Measurements from ENCODE around the gene CLIP4.

CLIP4 gene

DNA sequence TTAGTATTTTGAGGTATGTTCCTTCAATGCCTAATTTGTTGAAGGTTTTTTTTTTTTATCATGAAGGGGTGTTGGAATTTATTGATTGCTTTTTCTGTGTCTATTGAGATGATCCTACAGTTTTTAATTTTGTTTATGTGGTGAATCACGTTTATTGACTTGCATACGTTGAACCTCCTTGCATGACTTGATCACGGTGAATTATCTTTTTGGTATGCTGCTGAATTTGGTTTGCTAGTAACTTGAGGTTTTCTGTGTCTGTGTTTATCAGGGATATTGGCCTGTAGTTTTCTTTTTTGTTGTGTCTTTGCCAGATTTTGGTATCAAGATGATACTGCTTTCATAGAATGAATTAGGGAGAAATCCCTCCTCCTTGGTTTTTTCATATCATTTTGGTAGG lies 23.9 kb downstream of the CLIP4 start:
- DNase-seq, result no peak

DNA sequence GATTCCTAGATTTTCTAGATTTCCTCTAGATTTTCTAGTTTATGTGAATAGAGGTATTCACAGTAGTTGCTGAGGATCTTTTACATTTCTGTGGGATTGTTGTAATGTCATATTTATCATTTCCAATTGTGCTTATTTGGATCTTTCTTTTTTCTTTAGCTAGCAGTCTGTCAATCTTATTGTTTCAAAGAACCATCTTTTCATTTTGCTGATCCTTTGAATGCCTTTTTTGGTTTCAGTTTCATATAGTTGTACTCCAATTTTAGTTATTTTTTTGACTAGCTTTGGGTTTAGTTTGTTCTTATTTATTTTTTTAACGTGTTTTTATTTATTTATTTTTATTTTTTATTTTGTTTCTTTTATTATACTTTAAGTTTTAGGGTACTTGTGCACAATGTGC lies 24.5 kb downstream of the CLIP4 start:
- DNase-seq, result no peak

DNA sequence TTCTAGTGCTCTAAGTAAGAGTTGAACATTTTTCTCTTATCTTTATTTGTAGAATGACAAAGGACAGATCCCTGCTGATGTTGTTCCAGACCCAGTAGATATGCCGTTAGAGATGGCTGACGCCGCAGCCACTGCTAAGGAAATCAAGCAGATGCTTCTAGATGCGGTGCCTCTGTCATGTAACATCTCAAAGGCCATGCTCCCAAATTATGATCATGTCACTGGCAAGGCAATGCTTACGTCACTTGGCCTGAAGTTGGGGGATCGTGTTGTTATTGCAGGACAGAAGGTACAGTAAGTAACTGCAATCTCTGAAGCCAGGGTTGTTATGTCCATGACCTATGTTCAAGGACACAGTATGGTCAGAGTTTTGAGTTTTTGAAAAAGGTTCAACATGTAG lies 28.4 kb downstream of the CLIP4 start:
- DNase-seq, result no peak

DNA sequence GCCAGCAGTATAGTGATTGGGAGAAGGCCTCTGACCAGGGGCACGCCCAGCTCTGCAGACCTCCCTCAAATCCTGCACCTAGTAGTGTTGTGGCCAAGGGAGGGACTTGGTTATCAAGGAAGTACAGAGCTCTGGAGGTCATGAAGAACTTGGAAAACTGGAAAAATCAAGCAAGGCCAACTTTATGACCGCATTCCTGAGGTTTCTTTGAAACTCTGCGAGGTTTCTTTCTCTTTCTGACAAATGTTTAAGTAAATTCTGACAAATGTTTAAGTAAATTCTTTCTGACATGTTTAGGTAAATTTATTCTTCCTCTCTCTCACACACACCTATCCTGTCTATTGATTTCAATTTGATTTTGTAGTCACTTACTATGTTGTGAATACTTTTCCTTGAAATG lies 31.0 kb downstream of the CLIP4 start:
- DNase-seq, result no peak

DNA sequence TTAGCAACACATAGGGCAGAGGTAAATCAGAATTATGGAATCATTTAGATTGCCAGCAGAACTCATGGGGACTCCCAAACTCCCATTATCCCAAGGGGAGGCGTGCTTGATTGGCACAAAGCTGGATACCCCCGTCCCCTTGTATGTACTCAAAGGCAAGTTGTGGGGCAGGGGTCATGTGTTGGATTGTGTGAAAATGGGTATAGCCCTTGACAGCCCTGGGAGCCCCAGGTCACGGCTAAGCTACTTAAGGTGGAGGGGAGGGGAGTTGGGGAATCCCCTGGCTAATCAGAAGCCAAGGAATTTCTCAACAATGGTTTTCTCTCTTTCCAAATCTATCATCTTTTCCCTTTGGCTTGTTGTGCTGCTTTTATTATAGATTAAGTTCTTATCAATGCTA lies 32.7 kb downstream of the CLIP4 start:
- no peak for DNase-seq

DNA sequence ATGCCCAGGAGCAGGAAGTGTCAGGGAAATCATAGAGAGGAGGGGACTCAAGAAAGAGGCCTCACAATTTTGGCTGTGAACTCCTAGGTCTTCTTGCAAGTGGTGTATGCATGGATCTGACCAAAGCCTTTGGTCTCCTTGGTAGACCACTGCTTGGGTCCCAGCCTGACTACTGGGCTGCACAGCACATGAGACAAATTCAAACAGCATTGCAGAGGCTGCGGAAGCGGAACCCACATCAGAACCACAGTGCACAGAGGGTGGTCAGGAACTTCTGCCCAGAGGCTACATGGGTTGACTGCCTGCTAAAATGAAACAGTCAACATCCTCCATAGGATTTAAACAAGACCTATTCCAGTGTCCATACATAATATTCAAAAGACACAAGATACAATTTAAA lies 39.4 kb downstream of the CLIP4 start:
- DNase-seq, result no peak

DNA sequence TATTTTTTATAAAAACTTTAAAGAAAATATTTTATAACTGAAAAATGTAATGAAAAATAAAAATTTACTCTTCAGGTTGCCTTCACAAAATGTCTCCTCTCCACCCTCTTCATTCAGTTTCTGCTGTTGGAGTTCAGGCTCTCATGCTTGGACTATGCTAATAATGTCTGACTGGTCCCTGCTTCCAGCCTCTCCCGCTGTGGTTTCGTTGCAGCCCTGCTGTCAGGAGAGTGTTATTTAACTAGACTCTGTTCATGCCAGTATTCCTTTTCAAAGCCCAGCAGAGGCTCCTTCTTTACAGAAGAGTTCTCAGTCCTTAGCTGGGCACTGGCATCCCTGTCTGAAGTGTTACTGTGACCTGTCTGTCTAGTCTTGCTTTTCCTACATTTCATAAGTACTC lies 40.4 kb downstream of the CLIP4 start:
- no peak for DNase-seq

DNA sequence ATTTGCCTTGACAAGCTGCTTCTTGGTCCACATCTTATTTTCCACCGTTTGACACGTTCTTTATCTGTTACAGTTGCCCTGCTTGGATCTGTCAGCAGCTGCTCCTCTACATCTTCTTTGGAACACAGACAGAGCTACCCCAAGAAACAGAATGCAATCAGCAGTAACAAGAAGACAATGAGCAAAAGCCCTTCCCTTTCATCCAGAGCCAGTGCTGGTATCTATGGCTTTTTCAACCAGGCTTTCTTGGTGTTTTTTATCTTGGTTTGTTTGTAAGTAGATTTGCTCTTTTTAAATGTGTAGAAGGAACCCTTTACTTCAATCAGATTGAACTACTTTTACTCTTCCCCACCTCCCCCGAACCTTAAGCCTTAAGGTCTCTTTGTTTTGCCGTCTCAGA lies 41.9 kb downstream of the CLIP4 start:
- DNase-seq, result no peak

DNA sequence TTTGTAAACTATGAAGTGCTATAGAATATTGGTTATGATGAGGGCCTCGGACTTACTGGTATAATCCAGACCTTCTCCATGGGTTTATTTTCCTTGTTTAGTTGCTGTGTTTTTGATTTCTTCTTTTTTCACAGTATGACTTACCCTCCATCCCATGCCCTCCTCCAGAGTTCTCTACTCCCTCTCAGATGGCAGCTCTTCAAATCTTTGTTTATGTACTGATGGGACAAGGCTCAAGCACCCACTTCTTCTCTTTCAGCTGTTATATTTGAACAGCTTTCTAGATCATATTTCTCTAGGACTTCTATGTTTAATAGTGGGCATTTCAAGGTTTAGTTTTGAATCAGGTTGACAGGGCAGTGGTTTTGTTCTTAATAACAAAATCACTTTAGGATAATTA lies 43.9 kb downstream of the CLIP4 start:
- DNase-seq, result no peak

DNA sequence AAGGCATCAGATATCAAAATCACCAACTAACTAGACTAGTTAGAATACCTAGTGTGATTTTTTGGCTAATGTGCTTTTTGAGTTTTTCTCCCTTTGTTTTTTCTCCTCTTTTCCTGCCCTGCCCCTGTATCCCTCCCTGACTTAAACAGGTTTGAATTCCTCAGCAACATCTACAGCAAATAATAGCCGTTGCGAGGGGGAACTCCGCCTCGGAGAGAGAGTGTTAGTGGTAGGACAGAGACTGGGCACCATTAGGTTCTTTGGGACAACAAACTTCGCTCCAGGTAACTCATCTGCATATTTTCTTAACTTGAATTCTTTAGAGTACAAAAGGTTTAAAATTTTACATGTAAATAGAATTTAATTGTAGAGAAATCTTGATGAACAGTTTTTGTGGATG lies 45.0 kb downstream of the CLIP4 start:
- no peak for DNase-seq

DNA sequence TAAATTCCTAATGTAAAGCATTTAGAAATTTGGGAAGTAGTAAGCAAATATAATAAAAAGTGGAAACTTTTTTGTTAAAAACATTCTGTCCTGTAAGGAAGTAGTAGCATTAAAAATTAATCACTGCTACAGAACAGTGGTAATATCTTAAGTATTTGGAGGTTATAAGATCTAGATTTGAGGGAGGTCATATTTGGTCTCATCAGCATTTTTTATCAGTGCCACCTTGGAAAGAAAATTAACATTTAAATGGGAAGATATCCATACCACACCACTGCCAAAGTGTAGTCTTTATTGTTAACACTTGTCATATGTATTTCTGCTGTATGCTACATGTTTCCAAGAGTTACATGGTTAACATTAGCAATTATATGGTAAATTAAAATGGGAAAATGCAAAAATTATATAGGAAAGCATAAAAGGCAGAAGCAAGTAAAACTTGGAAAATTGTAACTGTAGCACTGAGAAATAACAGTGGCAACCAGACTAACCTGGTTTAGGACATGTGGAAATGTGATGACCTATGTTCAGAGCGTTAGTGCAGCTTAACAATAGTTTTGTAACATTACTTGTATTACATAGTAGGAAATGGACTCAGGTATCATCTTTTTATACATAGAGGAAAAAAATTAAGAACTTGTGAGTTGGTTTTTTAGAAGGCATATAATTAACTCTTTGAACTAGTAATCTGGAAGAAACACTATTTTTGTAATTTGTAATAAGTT lies 47.2 kb downstream of the CLIP4 start:
- no peak for DNase-seq

DNA sequence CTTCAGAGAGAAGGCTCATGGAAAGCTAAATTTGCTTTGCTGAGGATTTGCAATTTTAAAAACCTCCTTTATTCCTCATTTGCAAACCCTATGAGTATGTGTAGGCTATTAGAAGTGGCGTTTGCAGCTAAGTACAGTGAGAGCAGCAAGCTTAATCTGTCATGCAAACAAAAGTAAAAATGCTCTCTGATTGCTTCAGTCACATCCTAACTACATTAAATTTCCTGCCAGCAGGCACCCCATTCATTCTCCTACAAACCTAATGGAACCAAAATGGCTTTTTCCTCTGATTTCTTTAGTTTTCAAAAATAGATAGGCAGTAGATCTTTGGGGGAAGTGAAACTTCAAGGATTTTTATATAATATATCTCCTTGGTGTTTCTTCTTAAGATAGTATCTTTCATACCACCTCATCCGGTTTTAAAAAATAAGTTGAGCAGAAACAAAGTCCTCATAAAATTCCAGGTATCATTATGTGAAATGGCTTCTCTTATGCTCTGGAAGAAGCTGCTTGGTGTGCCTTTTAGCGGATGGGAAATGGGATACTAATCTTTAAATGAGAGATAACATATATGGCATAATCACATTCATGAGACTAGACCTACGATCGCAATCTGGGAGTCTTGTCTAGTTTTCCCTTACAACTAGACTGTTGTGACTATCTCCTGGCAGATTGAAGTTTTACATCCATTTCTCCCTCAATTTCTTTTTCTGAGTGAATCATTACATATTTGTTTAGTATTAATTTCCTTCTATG lies 49.1 kb downstream of the CLIP4 start:
- no peak for DNase-seq

DNA sequence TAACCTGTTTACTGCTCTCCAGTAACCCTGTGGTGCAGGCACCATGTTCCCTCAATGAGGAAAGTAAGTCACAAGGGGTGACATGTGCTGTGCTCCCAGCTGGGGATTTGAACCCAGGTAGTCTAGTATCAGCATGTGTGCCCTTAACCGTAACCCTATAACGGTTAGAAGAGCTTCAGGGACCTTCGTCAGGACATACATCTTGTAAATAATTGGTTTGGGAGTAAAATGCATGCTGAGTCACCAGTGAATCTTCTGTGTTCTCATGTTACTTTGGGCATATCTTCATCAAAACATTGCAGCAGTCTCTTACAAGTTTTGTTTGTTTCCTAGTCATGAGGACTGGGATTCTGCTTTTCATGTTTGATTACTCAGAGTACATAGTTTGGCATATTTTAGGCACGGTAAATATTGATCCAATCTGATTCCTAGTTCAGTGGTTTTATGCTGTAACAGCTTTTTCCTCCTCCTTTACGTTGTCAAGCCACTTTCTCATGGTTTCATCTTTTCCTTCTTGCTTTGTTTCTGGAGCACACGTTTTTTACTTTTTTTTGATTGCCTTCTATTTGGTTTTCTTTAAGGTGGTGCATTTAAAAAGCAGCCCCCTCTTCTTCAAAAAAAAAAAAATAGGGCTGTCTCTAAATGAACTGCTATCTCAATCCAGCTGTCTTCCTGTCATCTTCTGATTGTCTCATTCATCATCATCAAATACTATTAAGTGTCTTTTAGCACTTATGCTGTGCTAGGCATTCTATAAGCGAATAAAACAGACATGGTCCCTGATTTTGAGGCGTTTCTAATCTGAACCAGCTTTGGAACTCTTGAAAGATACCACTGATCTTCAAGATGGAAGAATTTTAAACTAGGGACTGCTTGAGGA lies 50.4 kb downstream of the CLIP4 start:
- DNase-seq, result no peak

DNA sequence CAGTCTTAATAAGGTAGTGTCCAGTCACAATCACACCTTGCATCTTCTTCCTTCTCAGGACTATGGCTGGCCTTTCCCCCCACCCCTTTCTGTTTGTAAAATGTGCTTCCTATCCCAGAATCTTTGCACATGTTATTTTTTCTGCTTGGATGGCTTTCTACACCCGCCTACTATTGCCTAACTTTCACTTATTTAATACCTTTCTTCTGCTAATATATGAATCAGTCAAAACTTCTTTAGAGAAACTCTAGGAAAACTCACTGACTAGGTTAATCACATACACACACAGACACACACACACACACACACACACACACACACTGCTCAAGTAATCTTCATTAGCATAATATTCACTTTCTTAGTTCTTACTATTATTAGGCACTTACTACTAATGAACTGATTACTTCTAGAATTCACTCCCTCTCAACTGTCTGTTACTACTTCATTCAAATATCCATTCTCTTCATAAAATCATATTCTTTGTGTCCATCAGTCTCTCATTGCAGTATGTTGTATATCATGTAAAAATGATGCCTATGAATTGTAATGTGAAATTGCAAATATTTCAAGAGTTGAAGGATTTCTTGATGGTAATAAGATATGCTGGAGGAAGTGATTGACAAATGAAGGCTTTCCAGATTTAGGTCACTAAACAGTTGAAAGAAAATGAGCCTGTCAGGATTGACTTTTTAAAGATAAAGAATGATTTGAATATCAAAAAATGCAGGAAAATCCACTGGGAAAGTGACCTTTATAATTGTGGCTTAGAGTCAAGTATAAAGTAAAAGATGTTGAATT lies 51.2 kb downstream of the CLIP4 start:
- no peak for DNase-seq

DNA sequence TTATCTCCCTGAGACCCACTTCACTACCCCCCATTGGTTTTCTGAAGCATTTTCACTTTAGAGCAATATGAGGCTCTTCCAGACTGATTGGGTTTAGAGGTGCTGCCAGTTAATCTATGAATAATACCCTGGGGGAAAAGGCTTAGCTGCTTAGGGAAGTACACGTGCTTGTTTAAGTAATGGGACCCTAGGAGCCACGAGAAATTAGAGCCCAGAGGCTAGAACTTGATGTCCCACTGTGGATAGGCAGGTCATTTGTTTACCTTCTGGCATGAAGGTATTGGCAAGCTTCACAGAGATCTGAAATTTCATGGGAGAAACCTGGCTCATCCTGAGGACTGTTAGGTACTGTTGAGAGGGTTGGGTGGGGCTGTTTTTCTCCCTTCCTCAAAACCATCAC lies 59.7 kb downstream of the CLIP4 start:
- no peak for DNase-seq

DNA sequence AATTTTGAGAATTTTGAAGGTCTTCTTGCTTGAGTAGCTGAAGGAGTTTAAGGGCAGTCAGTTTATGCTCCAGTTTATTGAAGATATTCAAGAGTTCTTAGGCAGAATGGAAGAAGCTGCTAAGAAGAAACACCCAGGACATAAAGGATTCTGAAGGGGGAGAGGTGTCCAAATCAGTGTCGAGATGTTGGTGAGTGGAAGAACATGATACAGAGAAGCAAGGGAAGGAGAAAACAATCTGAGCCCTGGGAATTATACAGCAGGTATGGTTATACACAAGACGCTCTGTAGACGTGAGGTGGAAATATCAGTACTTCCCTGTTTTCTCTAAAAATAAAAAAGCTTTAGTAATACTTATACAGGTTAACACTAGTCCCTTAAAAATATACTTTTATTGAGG lies 60.1 kb downstream of the CLIP4 start:
- DNase-seq, result no peak

DNA sequence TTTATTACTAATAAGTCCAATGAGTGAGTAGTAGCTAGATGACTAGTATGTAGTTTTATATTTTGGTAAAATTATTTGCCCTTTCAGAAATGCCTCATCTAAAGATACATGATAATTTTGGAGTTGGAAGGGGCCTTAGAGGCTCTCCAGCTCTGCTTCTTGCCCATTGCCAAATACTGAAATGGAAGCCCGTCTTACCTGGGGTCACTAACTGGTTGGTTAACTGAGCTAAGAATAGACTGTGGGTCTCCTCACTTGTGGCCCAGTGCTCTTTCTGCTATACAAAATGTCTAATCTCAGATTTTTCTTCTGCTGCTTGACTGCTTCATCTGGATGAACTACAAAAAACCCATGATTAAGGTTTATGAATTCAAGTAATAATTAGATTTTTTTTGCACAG lies 67.1 kb downstream of the CLIP4 start:
- DNase-seq, result no peak

DNA sequence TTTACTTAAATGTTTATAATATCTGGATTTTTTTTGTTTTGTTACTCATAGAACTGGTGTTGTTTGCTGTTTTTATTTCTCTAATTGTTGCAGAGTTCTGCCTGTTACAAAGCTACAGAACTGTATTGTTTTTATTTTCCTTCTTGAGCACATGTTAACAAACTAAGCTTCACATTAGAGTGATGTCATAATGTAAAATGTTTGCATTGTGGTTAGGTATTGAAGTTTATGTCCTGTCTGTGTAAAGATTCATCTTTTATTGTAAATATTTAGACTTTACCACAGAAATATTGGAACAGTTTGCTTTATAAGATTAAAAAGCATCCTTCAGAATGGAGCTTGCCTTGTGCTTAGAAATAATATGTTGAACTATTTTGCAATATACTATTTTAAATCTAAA lies 67.7 kb downstream of the CLIP4 start:
- DNase-seq, result no peak

DNA sequence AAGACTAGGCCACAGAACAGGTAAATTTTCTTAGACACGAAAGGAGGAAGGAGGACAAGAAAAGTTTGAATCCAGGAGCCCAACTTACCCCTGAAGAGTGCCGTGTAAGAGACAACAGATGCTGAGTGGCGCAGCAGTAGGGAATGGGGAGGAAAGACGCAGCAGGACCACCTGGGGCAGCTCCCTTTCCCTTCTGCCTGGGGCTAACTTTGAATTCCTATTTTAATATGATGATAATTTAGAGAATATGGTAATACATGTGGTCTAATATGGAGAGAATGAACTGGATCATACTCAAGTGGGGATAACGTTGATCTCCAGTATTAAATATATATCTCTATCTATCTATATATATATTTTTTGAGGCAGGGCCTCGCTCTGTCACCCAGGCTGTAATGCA lies 69.3 kb downstream of the CLIP4 start:
- no peak for DNase-seq

DNA sequence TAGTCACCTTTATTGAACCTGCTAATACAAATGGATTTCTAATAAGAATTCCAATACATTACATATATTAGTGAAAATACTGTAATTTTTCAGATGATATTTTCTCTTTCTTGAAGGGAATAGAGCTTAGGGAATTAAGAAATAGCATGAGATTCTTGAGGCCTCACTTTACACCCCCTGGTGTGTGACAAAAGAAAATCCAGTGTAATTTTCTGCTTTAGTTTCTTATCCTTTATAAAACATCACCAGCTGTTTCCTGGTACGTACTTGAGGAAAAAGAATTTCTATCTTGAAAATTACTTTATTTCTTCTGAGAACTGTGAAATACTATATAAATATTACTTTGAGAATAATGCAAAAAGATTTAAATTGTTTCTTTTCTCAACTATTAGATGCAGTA lies 71.6 kb downstream of the CLIP4 start:
- no peak for DNase-seq

DNA sequence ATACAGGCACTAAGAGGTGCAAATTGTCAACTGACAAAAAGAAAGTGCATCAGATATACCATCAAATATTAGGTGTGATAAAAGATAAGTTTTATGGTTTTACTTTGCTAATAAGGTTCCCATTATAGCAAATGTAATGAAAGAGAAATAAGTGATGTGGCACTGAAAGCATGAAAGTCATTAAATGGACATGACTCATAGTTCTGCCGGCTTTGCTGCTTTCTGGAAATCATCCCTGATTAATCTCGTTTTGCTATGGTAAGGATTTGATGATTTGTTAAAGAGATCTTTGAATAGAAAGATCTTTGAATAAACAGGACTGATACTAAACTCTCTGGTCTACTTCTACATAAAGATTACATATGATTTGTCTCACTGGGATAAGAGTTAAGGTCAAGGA lies 72.7 kb downstream of the CLIP4 start:
- DNase-seq, result no peak

DNA sequence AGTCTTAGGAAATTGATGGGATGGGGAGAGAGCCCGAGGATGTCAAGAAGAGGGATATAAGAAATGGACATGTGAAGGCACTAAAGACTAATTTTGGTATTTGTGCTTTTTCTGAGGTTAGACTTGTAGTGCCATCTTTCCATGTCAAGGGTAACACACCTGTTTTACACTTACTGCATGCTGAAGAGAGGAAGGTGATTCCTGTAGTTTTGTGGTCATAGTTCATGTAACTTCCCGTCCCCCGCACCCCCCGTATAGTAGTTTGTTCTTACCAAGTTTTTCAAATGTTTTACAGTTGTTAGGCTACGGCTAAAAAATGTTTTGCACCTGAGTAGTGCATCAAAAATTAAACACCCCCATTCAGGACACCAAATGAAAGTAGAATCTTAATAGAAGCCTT lies 73.8 kb downstream of the CLIP4 start:
- DNase-seq, result no peak

DNA sequence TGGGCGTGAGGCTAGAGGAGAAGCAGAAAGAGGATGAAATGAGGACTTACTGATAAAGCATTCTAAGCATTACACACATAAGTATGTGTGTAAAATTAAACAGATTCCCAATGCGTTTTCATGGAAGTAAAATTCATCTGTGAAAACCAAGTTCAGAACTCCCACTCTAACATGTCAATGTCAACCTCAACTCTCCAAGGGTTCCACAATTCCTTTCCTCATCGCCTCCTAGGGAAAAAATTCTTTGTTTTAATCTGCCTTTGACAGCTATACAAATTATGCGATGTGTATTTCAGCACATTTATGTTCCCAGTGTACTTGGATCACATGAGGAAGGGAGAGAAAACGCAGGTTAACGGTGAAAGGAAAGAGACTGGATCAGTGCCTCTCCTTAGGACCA lies 76.6 kb downstream of the CLIP4 start:
- DNase-seq, result no peak
